LNCAP (cell line): Measurements from ENCODE around the gene WWOX.
A peak's percentile ranks its signal among the peaks of the same experiment; 100 is the strongest.

Experiments
- CTCF ChIP-seq: fragments of 450-650 bp; IDR thresholded peaks from 2 replicates; pipeline ENCODE4 v1.5.1; 2017; ENCODE audit warnings: mild to moderate bottlenecking

Gene WWOX

GRCh38 chr16:78072275-78072674, 27.2 kb upstream of the WWOX start:
- TF ChIP-seq CTCF = no peak

- TF ChIP-seq CTCF = no peak
Measured at GRCh38 chr16:78075800-78076199, 23.7 kb upstream of the WWOX start.

- TF ChIP-seq CTCF = no peak
Measured at GRCh38 chr16:78081341-78081740, 18.1 kb upstream of the WWOX start.

GRCh38 chr16:78091419-78091818, 8.0 kb upstream of the WWOX start:
- TF ChIP-seq CTCF = no peak

GRCh38 chr16:78092758-78093157, 6.7 kb upstream of the WWOX start:
- no peak for TF ChIP-seq CTCF

GRCh38 chr16:78094166-78094565, 5.3 kb upstream of the WWOX start:
- TF ChIP-seq CTCF = peak; percentile 21; the same call in 1 of the 2 replicates

GRCh38 chr16:78094998-78095397, 4.5 kb upstream of the WWOX start:
- no peak for TF ChIP-seq CTCF

GRCh38 chr16:78096386-78096785, 3.1 kb upstream of the WWOX start:
- TF ChIP-seq CTCF = no peak
